WTC11 (cell line): ENCODE data around the gene PARD3B. TPM values are rescaled to one million over a fixed set of nuclear protein-coding genes. Genes with fewer than 3 reads are reported as not detected.

Experiments used
- ATAC-seq: fragments of 200-7000 bp; cut with Tn5 transposase; 2 replicates; pipeline ENCODE4 v1.10.0; 2021; ENCODE audit warnings: mild to moderate bottlenecking, moderate library complexity
- CTCF ChIA-PET: fragments of 300-600 bp; sonication (Branson Sonifier 250); formaldehyde crosslinking; loops from one replicate; lab custom pipeline; 2021; ENCODE audit warnings: antibody characterized with exemption; lab: Charles Lee
- POLR2A ChIA-PET: fragments of 350-600 bp; sonication (Branson Sonifier 250); formaldehyde crosslinking; loops from one replicate; lab custom pipeline; 2021; ENCODE audit warnings: antibody characterized with exemption; lab: Charles Lee
- DNase-seq: peaks from one replicate; pipeline ENCODE4 v3.0.0; 2021; ENCODE audit warnings: low spot score
- H3K27ac Mint-ChIP-seq: 2 replicates; pipeline ENCODE4 v1.8.0; 2021; ENCODE audit warnings: mixed read lengths
- H3K27me3 Mint-ChIP-seq: 2 replicates; pipeline ENCODE4 v1.8.0; 2021; ENCODE audit warnings: low read depth, mild to moderate bottlenecking, moderate library complexity, mixed read lengths
- H3K36me3 Mint-ChIP-seq: 2 replicates; pipeline ENCODE4 v1.8.0; 2021; ENCODE audit warnings: mixed read lengths
- H3K4me1 Mint-ChIP-seq: 2 replicates; pipeline ENCODE4 v1.8.0; 2022; ENCODE audit warnings: mixed read lengths
- H3K4me3 Mint-ChIP-seq: 2 replicates; pipeline ENCODE4 v1.8.0; 2021; ENCODE audit warnings: mild to moderate bottlenecking, moderate library complexity, mixed read lengths
- H3K9me3 Mint-ChIP-seq: 2 replicates; pipeline ENCODE4 v1.8.0; 2021; ENCODE audit warnings: mixed read lengths
- ATF2 ChIP-seq: sonication (generic); formaldehyde crosslinking; IDR thresholded peaks from 2 replicates; pipeline ENCODE4 v1.8.1; 2022; ENCODE audit warnings: low read depth, missing genetic modification reagents, borderline replicate concordance
- CTCF ChIP-seq: fragments of 200-600 bp; IDR thresholded peaks from 2 replicates; pipeline ENCODE4 v1.8.0; 2022; ENCODE audit warnings: antibody characterized with exemption
- E2F4 ChIP-seq: sonication (generic); formaldehyde crosslinking; IDR thresholded peaks from 2 replicates; pipeline ENCODE4 v1.8.1; 2022; ENCODE audit warnings: low read depth, mild to moderate bottlenecking, moderate library complexity, missing genetic modification reagents, borderline replicate concordance
- ESRRA ChIP-seq: sonication (generic); formaldehyde crosslinking; IDR thresholded peaks from 2 replicates; pipeline ENCODE4 v1.8.1; 2022; ENCODE audit warnings: mild to moderate bottlenecking, missing genetic modification reagents, borderline replicate concordance
- GTF2I ChIP-seq: fragments of 250-450 bp; sonication (Bioruptor Pico); conservative IDR thresholded peaks from 2 replicates; pipeline ENCODE4 v1.4.0; 2021; ENCODE audit warnings: mild to moderate bottlenecking
- IRF1 ChIP-seq: sonication (generic); formaldehyde crosslinking; IDR thresholded peaks from 2 replicates; pipeline ENCODE4 v1.8.0; 2023; ENCODE audit warnings: missing genetic modification reagents
- IRF2 ChIP-seq: sonication (generic); formaldehyde crosslinking; IDR thresholded peaks from 2 replicates; pipeline ENCODE4 v1.8.0; 2022; ENCODE audit warnings: low read depth, missing genetic modification reagents, borderline replicate concordance
- KAT7 ChIP-seq: sonication (generic); formaldehyde crosslinking; IDR thresholded peaks from 2 replicates; pipeline ENCODE4 v1.8.1; 2023; ENCODE audit warnings: missing genetic modification reagents, mild to moderate bottlenecking, borderline replicate concordance
- MAX ChIP-seq: sonication (generic); formaldehyde crosslinking; IDR thresholded peaks from 2 replicates; pipeline ENCODE4 v1.8.0; 2022; ENCODE audit warnings: mild to moderate bottlenecking, missing genetic modification reagents
- MYBL2 ChIP-seq: sonication (generic); formaldehyde crosslinking; IDR thresholded peaks from 2 replicates; pipeline ENCODE4 v1.8.1; 2023; ENCODE audit warnings: mild to moderate bottlenecking, moderate library complexity, missing genetic modification reagents
- NFYB ChIP-seq: sonication (generic); formaldehyde crosslinking; conservative IDR thresholded peaks from 2 replicates; pipeline ENCODE4 v1.8.0; 2022; ENCODE audit warnings: low read depth, missing genetic modification reagents
- NR1H2 ChIP-seq: sonication (generic); formaldehyde crosslinking; IDR thresholded peaks from 2 replicates; pipeline ENCODE4 v1.9.0; 2021; ENCODE audit warnings: mild to moderate bottlenecking, moderate library complexity, missing genetic modification reagents
- NR3C1 ChIP-seq: sonication (generic); formaldehyde crosslinking; conservative IDR thresholded peaks from 2 replicates; pipeline ENCODE4 v1.8.1; 2023; ENCODE audit warnings: low read depth, mild to moderate bottlenecking, missing genetic modification reagents
- OVOL2 ChIP-seq: fragments of 250-450 bp; sonication (Bioruptor Pico); IDR thresholded peaks from 2 replicates; pipeline ENCODE4 v1.9.0; 2021; ENCODE audit warnings: mild to moderate bottlenecking, borderline replicate concordance
- RELA ChIP-seq: sonication (generic); formaldehyde crosslinking; IDR thresholded peaks from 2 replicates; pipeline ENCODE4 v1.8.1; 2022; ENCODE audit warnings: missing genetic modification reagents, mild to moderate bottlenecking, borderline replicate concordance
- RORB ChIP-seq: fragments of 250-450 bp; sonication (Bioruptor Pico); IDR thresholded peaks from 2 replicates; pipeline ENCODE4 v1.9.0; 2021; ENCODE audit warnings: mild to moderate bottlenecking
- SMAD3 ChIP-seq: sonication (generic); formaldehyde crosslinking; IDR thresholded peaks from 2 replicates; pipeline ENCODE4 v1.8.0; 2022; ENCODE audit warnings: missing genetic modification reagents, mild to moderate bottlenecking, borderline replicate concordance
- TP53 ChIP-seq: sonication (generic); formaldehyde crosslinking; IDR thresholded peaks from 2 replicates; pipeline ENCODE4 v1.8.1; 2023; ENCODE audit warnings: mild to moderate bottlenecking, missing genetic modification reagents
- ZNF121 ChIP-seq: sonication (generic); formaldehyde crosslinking; IDR thresholded peaks from 2 replicates; pipeline ENCODE4 v1.8.0; 2023; ENCODE audit warnings: missing genetic modification reagents
- ZNF232 ChIP-seq: sonication (generic); formaldehyde crosslinking; IDR thresholded peaks from 2 replicates; pipeline ENCODE4 v1.8.0; 2022; ENCODE audit warnings: mild to moderate bottlenecking, missing genetic modification reagents
- ZNF423 ChIP-seq: fragments of 250-450 bp; sonication (Bioruptor Pico); IDR thresholded peaks from 2 replicates; pipeline ENCODE4 v2.1.2; 2022; ENCODE audit warnings: mild to moderate bottlenecking, moderate library complexity
- ZNF425 ChIP-seq: fragments of 250-450 bp; sonication (Bioruptor Pico); conservative IDR thresholded peaks from 2 replicates; pipeline ENCODE4 v1.9.0; 2021; ENCODE audit warnings: mild to moderate bottlenecking
- total RNA-seq: library from RNA; stranded (reverse); gene quantifications from 3 replicates; pipeline ENCODE4 v1.2.3, GENCODE V29; 2021

Gene PARD3B
- total RNA-seq, 1 experiment from 2014 or later: 5.6 TPM

- CTCF ChIA-PET: interaction anchor here (0.7 kb wide), 1 partner anchor 127 kb away, joined by 3 read pairs; no protein-coding TSS in a partner anchor
- TF ChIP-seq MYBL2 (CRISPR knock-in tag): no peak
- no peak for TF ChIP-seq NFYB (CRISPR knock-in tag)
- TF ChIP-seq GTF2I: no peak
- TF ChIP-seq RORB (CRISPR knock-in tag): no peak
- TF ChIP-seq IRF2: no peak
- no peak for TF ChIP-seq OVOL2 (CRISPR knock-in tag)
- Mint-ChIP-seq H3K27ac (no peak overlapping the region), H3K9me3 (no peaks in the 10 kb centered on the region), H3K4me3 (no peak overlapping the region), H3K4me1 (peaks cover 12% of the 10 kb centered on the region), H3K27me3 (no peaks in the 10 kb centered on the region), H3K36me3 (no peaks in the 10 kb centered on the region)
- DNase-seq (no peak), ATAC-seq (no peak)
- POLR2A ChIA-PET: no interaction called here
These were observed 426.1 kb downstream of the PARD3B start for GRCh38 chr2:204971206-204971907.

GRCh38 chr2:204972161-204972560 lies 426.9 kb downstream of the PARD3B start:
- TF ChIP-seq ZNF121 (no peak), ZNF425 (CRISPR knock-in tag) (no peak), ESRRA (no peak), NR3C1 (CRISPR knock-in tag) (no peak), ZNF232 (no peak), GTF2I (no peak), RELA (CRISPR knock-in tag) (no peak), CTCF (no peak), MAX (CRISPR knock-in tag) (no peak), E2F4 (CRISPR knock-in tag) (no peak), SMAD3 (CRISPR knock-in tag) (no peak), ZNF423 (no peak), ATF2 (CRISPR knock-in tag) (no peak), TP53 (CRISPR knock-in tag) (no peak), IRF1 (CRISPR knock-in tag) (no peak), NR1H2 (CRISPR knock-in tag) (no peak), KAT7 (CRISPR knock-in tag) (no peak)
- no peak for ATAC-seq
- H3K4me3 Mint-ChIP-seq: no peak overlapping the region
- CTCF ChIA-PET: interaction anchor here (0.7 kb wide), 1 partner anchor 127 kb away, joined by 3 read pairs; no protein-coding TSS in a partner anchor
- H3K27me3 Mint-ChIP-seq: no peaks in the 10 kb centered on the region
- H3K36me3 Mint-ChIP-seq: no peaks in the 10 kb centered on the region
- H3K27ac Mint-ChIP-seq: no peak overlapping the region
- POLR2A ChIA-PET: no interaction called here
- no peak for DNase-seq
- peaks cover 12% of the 10 kb centered on the region for H3K4me1 Mint-ChIP-seq
- H3K9me3 Mint-ChIP-seq: no peaks in the 10 kb centered on the region
